ENCODE measurements around the gene RFNG.

DNA sequence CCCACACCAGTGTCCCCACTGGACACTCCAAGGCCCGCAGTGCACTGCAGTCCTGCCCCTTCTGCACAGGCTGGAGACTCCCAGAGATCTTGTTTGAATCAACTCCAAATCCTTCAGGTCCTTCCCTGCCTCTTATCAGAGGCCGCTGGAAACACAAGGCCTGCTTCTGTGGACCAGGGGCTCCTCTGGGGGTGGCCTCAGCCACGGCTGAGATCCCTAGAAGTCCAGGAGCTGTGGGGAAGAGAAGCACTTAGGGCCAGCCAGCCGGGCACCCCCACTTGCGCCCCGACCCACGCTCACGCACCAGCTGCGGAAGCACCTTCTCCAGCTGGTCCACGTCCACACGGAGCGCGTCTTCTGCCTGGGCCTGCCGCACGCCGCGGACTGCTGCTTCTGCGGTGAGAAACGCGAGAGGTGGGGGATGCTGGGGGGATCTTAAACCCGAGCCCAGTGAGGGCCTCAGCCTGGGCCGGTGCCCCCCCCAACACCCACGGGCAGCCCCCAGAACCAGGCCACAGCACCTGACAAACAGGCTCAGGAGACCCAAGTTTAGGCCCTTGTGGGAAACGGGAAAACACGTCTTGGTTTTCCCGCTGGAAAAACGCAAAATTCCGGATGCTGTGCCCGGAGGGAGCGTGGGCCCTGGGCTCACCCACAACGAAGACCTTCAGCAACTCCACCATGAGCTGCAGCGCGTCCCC, 32.5 kb downstream of the RFNG start:
- TF ChIP-seq, protein P1, sequence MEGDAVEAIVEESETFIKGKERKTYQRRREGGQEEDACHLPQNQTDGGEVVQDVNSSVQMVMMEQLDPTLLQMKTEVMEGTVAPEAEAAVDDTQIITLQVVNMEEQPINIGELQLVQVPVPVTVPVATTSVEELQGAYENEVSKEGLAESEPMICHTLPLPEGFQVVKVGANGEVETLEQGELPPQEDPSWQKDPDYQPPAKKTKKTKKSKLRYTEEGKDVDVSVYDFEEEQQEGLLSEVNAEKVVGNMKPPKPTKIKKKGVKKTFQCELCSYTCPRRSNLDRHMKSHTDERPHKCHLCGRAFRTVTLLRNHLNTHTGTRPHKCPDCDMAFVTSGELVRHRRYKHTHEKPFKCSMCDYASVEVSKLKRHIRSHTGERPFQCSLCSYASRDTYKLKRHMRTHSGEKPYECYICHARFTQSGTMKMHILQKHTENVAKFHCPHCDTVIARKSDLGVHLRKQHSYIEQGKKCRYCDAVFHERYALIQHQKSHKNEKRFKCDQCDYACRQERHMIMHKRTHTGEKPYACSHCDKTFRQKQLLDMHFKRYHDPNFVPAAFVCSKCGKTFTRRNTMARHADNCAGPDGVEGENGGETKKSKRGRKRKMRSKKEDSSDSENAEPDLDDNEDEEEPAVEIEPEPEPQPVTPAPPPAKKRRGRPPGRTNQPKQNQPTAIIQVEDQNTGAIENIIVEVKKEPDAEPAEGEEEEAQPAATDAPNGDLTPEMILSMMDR (IDR thresholded peaks at IDR 0.05; ENCODE audit: low read depth, low read length, poor library complexity, severe bottlenecking) = no peak
- no peak for TF ChIP-seq EZH2phosphoT487 (IDR thresholded peaks at IDR 0.05; ENCODE audit: borderline replicate concordance, low read length)
